GM19239 (cell line): ENCODE results near the gene NAPG.
"Not testable (repeated sequence)": the region's sequence is repeated elsewhere in the genome, so short reads cannot be mapped to it uniquely, and the experiment has no call there.

ENCODE experiments used
- DNase-seq: peaks from one replicate; pipeline ENCODE4 v3.0.0; 2011; ENCODE audit warnings: low spot score; ENCODE audit not compliant: insufficient read length
- FAIRE-seq: peaks from 2 replicates; lab custom pipeline; 2011; peaks lifted over from hg19 to GRCh38; lab: Jason Lieb, UNC

NAPG gene

DNA sequence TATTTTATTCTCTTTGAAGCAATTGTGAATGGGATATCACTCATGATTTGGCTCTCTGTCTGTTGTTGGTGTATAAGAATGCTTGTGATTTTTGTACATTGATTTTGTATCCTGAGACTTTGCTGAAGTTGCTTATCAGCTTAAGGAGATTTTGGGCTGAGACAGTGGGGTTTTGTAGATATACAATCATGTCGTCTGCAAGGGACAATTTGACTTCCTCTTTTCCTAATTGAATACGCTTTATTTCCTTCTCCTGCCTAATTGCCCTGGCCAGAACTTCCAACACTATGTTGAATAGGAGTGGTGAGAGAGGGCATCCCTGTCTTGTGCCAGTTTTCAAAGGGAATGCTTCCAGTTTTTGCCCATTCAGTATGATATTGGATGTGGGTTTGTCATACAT is 48.6 kb downstream of the NAPG start:
- DNase-seq, FAIRE-seq: not testable (repeated sequence)

- not testable (repeated sequence) for FAIRE-seq, DNase-seq
Measured at GRCh38 chr18:10577842-10578572, 52.2 kb downstream of the NAPG start.

- FAIRE-seq = not testable (repeated sequence)
Measured at GRCh38 chr18:10578573-10578899, 52.7 kb downstream of the NAPG start.

DNA sequence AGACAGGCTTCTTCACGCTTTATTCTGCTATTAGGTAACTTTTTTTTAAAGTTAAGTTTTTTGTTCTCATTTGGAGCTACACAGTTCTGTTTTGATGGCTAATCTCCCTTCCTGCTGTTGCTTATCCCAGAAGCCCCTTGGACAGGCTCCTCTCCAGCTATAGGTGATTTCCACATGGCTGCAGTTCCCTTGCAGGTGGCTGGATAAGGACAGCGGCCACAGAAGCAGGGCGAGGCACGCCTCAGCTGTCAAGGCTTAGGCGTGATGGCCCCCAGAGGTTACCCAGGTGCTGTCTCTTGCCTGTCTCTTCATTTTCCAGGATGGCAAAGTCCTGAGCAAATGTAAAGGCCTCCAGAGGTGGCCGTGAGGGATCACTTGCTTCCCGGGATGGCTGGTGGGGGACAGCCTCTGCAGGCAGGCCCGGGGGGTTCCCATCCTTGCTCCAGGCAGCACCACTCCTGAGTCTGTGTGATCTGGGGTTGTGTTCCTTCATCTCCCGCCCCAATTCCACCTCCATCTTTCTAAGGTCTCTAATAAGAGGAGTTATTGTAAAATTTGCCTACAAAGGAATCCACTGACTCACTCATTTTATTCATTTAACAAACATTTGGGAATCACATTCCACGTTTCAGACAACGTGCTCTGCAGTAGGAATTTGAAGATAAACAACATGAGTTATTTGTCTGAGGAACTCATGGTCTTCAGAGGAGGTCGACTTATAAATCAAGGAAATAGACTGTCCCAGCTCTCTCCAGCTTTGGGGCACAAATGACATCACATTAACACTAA is 53.4 kb downstream of the NAPG start:
- FAIRE-seq (no peak), DNase-seq (no peak)

More at GRCh38 chr18:10578573-10578899, 52.7 kb downstream of the NAPG start:
- DNase-seq = not testable (repeated sequence)

DNA sequence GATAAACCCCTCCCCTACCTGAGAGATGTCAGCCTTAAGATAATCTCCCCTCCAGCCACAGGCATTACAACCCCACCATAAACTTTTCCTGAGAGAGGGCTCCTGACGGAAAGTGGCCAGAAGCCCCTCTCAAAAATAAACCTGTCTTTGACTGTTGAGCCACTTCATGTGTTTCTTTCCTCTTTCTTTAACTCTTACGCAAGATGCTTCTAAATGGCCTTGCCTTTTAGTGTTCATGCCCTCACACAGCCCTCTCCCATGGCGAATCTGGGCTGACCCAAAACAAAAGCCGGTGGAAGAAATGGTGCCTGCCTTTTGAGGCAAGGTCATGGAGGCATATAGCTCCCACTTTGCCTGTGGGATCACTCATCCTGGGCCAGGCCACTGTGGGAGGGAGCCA is 54.4 kb downstream of the NAPG start:
- DNase-seq (no peak), FAIRE-seq (no peak)

GRCh38 chr18:10585260-10585659 is 59.4 kb downstream of the NAPG start:
- no peak for DNase-seq
- no peak for FAIRE-seq

- FAIRE-seq (no peak), DNase-seq (no peak)
Measured at GRCh38 chr18:10588975-10589374, 63.1 kb downstream of the NAPG start.

DNA sequence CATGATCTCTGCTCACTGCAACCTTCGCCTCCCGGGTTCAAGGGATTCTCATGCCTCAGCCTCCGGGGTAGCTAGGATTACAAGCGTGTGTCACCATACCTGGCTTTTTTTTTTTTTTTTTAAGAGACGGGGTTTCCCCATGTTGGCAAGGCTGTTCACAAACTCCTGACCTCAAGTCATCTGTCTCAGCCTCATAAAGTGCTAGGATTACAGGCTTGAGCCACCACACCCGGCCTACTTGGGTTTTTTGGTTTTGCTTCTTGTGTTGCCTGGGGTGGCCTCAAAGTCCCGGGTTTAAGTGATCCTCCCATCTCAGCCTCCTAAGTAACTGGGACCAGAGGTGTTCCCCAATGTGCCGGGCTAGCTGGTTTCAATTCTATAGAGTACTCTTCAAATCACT is 64.6 kb downstream of the NAPG start:
- FAIRE-seq (no peak), DNase-seq (no peak)

DNA sequence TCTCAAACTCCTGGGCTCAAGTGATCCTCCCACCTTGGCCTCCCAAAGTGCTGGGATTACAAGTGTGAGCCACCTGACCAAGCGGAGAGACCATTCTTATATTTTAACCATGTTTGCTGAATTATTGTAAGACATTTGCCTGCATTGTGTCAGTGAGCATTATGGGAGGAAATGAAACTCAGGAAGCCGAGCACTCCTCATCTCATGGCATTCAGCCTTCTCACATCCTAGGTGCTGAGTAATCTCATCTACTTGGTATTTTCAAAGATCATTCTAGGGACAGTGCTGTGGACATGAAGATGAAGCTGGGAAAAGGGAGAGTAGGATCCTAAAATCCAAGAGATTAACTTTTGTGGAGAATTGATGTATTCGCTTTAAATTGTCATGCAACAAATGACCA is 66.1 kb downstream of the NAPG start:
- DNase-seq (no peak), FAIRE-seq (no peak)

DNA sequence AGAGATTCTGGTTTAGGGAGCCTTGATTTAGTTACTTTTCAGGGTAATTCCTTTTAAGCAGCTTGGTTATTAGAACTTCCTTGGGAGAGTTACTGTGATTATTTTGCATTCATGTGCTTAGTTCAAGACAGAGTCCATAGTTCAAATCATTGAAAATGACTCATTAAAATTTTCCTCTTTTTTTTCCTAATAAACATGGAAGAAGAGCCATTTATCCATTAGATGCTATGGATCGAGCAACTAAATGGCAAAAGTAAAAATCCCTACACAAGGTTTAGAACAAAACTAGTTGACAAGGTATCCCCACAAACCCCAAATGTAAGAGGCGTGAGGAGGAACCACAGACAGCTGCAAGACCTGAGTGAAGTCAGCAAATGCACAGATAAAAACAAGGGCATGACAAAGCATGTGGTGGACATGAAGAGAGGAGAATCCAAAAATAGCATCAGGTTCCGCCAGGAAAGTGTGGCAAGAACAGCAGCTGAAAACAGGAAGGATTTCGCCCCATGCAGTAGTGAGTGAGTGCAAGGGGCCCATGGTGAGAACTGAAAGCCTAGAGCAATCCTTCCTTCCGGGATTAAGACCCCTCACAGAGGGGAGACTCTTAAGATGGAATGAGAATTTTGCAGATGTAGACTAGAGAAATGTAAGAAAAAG is 67.7 kb downstream of the NAPG start:
- DNase-seq, FAIRE-seq: not testable (repeated sequence)

DNA sequence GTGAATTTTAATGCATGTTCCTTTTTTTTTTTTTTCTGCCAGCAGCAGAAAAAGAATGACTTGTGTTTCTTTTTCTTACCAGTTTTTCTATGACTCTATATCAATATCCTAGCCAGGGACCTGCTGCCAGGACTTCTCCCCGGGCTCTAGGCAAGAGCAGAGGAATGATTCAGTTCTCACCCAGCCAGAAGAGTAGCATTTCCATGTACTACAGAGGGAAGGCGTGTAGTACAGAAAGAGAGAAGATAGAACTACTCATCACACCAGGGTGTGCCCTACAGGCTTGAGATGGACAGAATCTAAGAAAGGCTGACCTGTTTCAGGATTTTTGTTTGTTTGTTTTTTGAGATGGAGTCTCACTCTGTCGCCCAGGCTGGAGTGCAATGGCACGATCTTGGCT is 70.1 kb downstream of the NAPG start:
- DNase-seq, FAIRE-seq: not testable (repeated sequence)

GRCh38 chr18:10597695-10598094 is 71.9 kb downstream of the NAPG start:
- DNase-seq, FAIRE-seq: not testable (repeated sequence)

GRCh38 chr18:10600701-10601100 is 74.9 kb downstream of the NAPG start:
- not testable (repeated sequence) for FAIRE-seq, DNase-seq
